NCI-H1105 treated with DMSO at 0.1 percent for 48 hours (cell line): ENCODE results near the gene NR6A1.

ENCODE experiments used
- DNase-seq: peaks from one replicate; lab custom pipeline; 2025; lab: John Stamatoyannopoulos, UW

Gene NR6A1

GRCh38 chr9:124688238-124688904 lies 82.7 kb downstream of the NR6A1 start:
- DNase-seq, result no peak

DNA sequence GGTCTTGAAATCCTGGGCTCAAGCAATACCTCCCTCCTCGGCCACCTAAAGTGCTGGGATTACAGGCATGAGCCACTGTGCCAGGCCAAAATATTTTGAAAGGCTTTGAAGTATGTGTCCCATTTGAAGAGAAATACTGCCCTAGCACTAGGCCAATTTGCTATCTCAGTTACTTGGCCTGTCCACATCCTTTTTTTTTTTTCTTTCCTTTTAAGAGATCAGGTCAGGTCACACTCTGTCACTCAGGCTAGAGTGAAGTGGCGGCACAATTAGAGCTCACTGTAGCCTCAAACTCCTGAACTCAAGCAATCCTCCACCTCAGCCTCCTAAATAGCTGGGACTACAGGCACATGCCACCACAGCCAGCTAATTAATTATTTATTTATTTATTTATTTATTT lies 84.2 kb downstream of the NR6A1 start:
- DNase-seq, result no peak

- DNase-seq, result no peak
Measured at GRCh38 chr9:124685217-124685616, 85.9 kb downstream of the NR6A1 start.

DNA sequence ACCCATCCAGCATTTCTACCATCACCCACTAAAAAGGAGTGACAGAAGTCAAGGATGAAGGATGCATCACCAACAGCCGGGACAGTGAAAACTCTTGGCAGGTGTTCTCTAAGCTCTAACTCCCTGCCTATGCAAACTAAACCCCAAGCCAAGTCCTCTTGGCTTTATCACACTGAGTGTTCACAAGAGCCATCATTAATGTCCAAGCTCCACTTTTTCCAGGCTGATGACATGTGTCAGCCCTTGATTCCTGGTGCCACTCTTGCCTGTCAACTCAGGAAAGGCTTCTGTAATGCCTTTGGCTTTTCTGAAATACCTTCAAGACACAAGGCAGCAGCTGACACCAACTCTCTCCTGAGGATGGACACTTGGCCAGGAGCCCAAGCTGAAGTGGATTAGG lies 86.9 kb downstream of the NR6A1 start:
- no peak for DNase-seq

GRCh38 chr9:124683043-124683442 lies 88.1 kb downstream of the NR6A1 start:
- no peak for DNase-seq

DNA sequence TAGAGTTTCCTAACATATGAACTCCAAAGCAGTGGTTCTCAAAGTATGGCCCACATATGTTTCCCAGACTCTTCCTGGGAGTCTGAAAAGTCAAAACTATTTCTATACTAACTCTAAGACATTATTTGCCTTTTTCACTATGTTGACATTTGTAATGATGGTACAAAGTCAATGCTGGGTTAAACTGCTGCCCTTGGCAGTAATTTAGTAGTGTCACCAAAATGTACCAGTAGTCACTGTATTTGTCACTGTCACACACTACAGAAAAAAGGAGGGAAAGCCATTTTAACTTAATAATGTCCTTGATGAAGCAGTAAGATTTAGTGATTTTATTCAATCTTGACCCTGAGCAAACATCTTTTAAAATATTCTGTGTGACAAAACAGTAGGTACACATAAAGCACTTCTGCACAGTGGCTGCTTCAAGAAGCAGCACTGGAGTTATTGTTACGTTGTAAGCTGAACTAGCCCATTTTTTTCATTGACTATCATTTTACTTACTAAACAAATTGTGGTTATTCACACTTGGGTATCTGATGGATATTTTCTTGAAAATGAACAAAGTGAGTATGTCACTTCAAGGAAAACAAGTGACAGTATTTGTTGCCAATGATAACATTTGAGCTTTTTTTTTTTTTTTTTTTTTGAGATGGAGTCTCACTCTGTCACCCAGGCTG lies 90.3 kb downstream of the NR6A1 start:
- no peak for DNase-seq

GRCh38 chr9:124680049-124680448 lies 91.1 kb downstream of the NR6A1 start:
- no peak for DNase-seq

GRCh38 chr9:124676159-124676551 lies 95.0 kb downstream of the NR6A1 start:
- DNase-seq, result no peak

GRCh38 chr9:124675261-124676158 lies 95.6 kb downstream of the NR6A1 start:
- DNase-seq, result no peak

DNA sequence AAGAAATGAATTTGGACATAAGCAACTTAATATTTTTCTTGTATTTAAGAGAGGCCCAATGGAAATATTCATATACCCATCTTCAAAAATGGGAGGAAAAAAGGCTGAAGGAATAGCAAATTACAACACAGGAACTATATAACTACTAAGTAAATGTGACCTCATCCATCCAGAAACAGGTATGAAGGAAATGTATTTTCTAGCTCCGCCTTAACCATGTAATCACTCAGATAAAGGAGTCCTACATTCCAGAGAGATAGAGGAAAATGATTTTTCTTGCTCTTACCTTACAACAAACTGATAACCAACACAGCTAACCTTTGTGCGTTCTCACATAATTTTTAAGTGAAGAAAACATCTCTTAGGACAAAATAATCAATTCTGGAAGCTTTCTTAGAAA lies 96.5 kb downstream of the NR6A1 start:
- no peak for DNase-seq

GRCh38 chr9:124673063-124673462 lies 98.0 kb downstream of the NR6A1 start:
- no peak for DNase-seq

GRCh38 chr9:124671861-124672260 lies 99.2 kb downstream of the NR6A1 start:
- no peak for DNase-seq

DNA sequence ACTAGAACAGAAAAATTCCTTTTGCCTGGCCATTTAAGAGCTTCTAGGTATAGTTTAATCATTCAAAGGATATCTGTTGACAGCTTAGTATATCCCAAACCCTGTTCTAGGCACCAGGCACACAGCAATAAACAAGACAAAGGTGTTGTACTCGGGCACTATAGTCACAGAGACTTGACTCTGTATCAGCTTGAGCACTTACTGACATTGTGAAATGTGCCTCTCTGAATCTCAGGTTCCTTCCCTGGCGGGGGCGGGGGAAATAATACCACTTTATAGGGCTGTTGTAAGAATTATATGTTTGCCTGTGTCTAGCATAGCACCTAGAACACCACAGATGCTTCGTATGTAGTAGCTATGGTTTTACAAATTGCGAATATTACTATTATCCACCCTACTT lies 104.5 kb downstream of the NR6A1 start:
- DNase-seq, result no peak

- no peak for DNase-seq
Measured at GRCh38 chr9:124665391-124666058, 105.6 kb downstream of the NR6A1 start.

GRCh38 chr9:124664143-124664542 lies 107.0 kb downstream of the NR6A1 start:
- no peak for DNase-seq

- no peak for DNase-seq
Measured at GRCh38 chr9:124663046-124663961, 107.8 kb downstream of the NR6A1 start.

DNA sequence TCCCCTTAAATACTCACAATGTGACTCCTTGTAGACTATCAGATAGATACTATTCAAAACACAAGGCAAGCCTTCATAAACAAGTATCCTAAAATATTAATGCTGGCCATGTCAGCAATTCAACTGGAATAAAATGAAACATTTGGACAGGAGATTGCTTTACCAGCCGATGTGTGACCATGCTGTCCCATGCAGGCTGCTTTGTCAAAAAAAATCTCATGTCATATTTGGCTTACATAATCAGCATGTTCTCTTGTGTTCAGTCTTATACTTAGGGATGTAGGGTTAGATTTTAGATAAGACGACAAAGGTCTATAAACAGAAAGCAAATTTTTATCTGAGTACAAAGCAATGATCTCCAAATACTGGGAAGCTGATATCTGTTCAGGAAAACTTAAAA lies 108.5 kb downstream of the NR6A1 start:
- no peak for DNase-seq

DNA sequence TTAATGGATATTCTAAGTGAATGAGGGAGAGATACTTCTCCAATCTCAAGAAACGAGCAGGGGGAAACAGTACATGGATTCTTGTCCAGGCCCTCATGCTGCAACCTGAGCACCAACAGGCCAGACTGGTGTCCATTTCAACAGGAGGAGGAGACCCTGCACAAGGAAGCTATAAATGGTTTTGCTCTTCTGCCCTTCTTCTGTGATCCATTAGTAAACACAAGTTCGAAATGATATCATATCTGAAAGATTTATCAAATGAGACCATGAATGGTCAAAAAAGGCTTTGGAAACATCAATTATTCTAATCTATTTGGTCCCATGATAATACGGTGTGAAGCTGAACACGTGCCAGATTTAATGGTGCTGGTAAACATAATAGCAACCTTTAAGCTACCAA lies 109.8 kb downstream of the NR6A1 start:
- no peak for DNase-seq

GRCh38 chr9:124660341-124660801 lies 110.7 kb downstream of the NR6A1 start:
- DNase-seq, result peak; percentile 58

GRCh38 chr9:124659099-124659659 lies 111.9 kb downstream of the NR6A1 start:
- peak; percentile 70 for DNase-seq
